T-helper 2 cell treated with Interferon-gamma antibody and Interleukin-4, amounts not matched to agents 100 ng/mL and 5 ng/mL, for 36 hours (primary cell): ENCODE data around the gene PRKCH. TPM values are rescaled to one million over a fixed set of nuclear protein-coding genes. Genes with fewer than 3 reads are reported as not detected.

Experiments used
- intact Hi-C: fragments of 100-400 bp; cut with micrococcal nuclease; formaldehyde crosslinking; loops from one replicate; pipeline ENCODE4 v1.15.1; 2023
- total RNA-seq: library from RNA; stranded (reverse); gene quantifications from 2 replicates; pipeline ENCODE4 v1.2.3, GENCODE V29; 2022

Gene PRKCH
- total RNA-seq, 1 donor from 2014 or later = 169 TPM

GRCh38 chr14:61482348-61483206 lies 161.2 kb downstream of the PRKCH start:
- intact Hi-C loops = no loop called here

GRCh38 chr14:61483476-61483875 lies 162.1 kb downstream of the PRKCH start:
- intact Hi-C loops = no loop called here

- intact Hi-C loops = no loop called here
Measured at GRCh38 chr14:61484031-61484430, 162.7 kb downstream of the PRKCH start.

GRCh38 chr14:61484826-61485584 lies 163.6 kb downstream of the PRKCH start:
- intact Hi-C loops = no loop called here

GRCh38 chr14:61485661-61486060 lies 164.3 kb downstream of the PRKCH start:
- intact Hi-C loops = no loop called here

GRCh38 chr14:61486930-61487495 lies 165.6 kb downstream of the PRKCH start:
- intact Hi-C loops = no loop called here

- intact Hi-C loops = no loop called here
Measured at GRCh38 chr14:61488417-61489401, 167.3 kb downstream of the PRKCH start.

GRCh38 chr14:61489512-61489911 lies 168.1 kb downstream of the PRKCH start:
- intact Hi-C loops = no loop called here

- intact Hi-C loops = no loop called here
Measured at GRCh38 chr14:61489932-61490331, 168.6 kb downstream of the PRKCH start.

- intact Hi-C loops = no loop called here
Measured at GRCh38 chr14:61491224-61491623, 169.8 kb downstream of the PRKCH start.

- intact Hi-C loops = no loop called here
Measured at GRCh38 chr14:61491876-61492434, 170.6 kb downstream of the PRKCH start.

GRCh38 chr14:61492474-61492873 lies 171.1 kb downstream of the PRKCH start:
- intact Hi-C loops = no loop called here

GRCh38 chr14:61493239-61493638 lies 171.9 kb downstream of the PRKCH start:
- intact Hi-C loops = no loop called here

- intact Hi-C loops = no loop called here
Measured at GRCh38 chr14:61494018-61494417, 172.6 kb downstream of the PRKCH start.

GRCh38 chr14:61495809-61496208 lies 174.4 kb downstream of the PRKCH start:
- intact Hi-C loops = no loop called here

- intact Hi-C loops = no loop called here
Measured at GRCh38 chr14:61498303-61498702, 176.9 kb downstream of the PRKCH start.

- intact Hi-C loops = no loop called here
Measured at GRCh38 chr14:61498811-61499210, 177.4 kb downstream of the PRKCH start.

- intact Hi-C loops = no loop called here
Measured at GRCh38 chr14:61499991-61500390, 178.6 kb downstream of the PRKCH start.

- intact Hi-C loops = no loop called here
Measured at GRCh38 chr14:61501714-61502458, 180.5 kb downstream of the PRKCH start.
